Testis (tissue), 3 donors: ENCODE data around the gene SMAD4. TPM values are rescaled to one million over a fixed set of nuclear protein-coding genes. Genes with fewer than 3 reads are reported as not detected.

Experiments
- DNase-seq: peaks from one replicate; pipeline ENCODE4 v3.0.0-alpha.2; 2019
- H3K27ac ChIP-seq, 2 donors: fragments of 200-600 bp; sonication (generic); one replicate each; pipeline ENCODE4 v1.5.1; 2019
- H3K27me3 ChIP-seq: fragments of 200-600 bp; sonication (generic); one replicate; pipeline ENCODE4 v1.5.1; 2019
- H3K36me3 ChIP-seq: fragments of 200-600 bp; sonication (generic); one replicate; pipeline ENCODE4 v1.5.1; 2017; ENCODE audit warnings: low read depth; ENCODE audit errors: missing control alignments
- H3K4me1 ChIP-seq: fragments of 200-600 bp; sonication (generic); one replicate; pipeline ENCODE4 v1.5.1; 2019
- H3K4me3 ChIP-seq, 2 donors: fragments of 200-600 bp; sonication (generic); one replicate each; pipeline ENCODE4 v1.5.1; 2017 to 2019
- H3K9me3 ChIP-seq: fragments of 200-600 bp; sonication (generic); one replicate; pipeline ENCODE4 v1.5.1; 2017
- CTCF ChIP-seq, 3 experiments: fragments of 450-650 bp in 2 of 3; fragments of 200-600 bp in 1 of 3; sonication (generic) in 1 of 3; IDR thresholded peaks; one replicate each; pipeline ENCODE4 v1.5.1; 2016 to 2019; ENCODE audit warnings: antibody characterized with exemption in 3 of 3, mild to moderate bottlenecking in 2 of 3, moderate library complexity in 1 of 3
- POLR2A ChIP-seq: fragments of 450-650 bp; IDR thresholded peaks from one replicate; pipeline ENCODE4 v1.6.1; 2017; ENCODE audit warnings: antibody characterized with exemption, mild to moderate bottlenecking, moderate library complexity
- WGBS, 2 donors: methylation state at CpG; one replicate each; pipeline ENCODE4 v1.1.5; 2018; 5-methylcytosine and 5-hydroxymethylcytosine counted together
- intact Hi-C: fragments of 100-400 bp; cut with DNase I; formaldehyde crosslinking; loops from one replicate; pipeline ENCODE4 v1.15.1; 2023; ENCODE audit warnings: low total_unique reads
- polyA plus RNA-seq: library from polyadenylated mRNA; stranded (reverse); fragments of 350-450 nt; fragmentation: Illumina TruSeq; extraction: RNeasy Lipid Tissue Mini Kit (QIAGEN cat#74804); gene quantifications from one replicate; pipeline ENCODE4 v1.2.3, GENCODE V29; 2014; ENCODE audit warnings: low read depth, low replicate concordance; ENCODE audit not compliant: insufficient read depth
- total RNA-seq, 2 donors: library from RNA; depleted of rRNA; stranded (reverse); fragments of >200 nt; gene quantifications; one replicate each; pipeline ENCODE4 v1.2.3, GENCODE V29; 2016

Gene SMAD4
- total and polyA plus RNA-seq, 3 donors from 2014 or later = 91.0 to 270 (median 198) TPM

DNA sequence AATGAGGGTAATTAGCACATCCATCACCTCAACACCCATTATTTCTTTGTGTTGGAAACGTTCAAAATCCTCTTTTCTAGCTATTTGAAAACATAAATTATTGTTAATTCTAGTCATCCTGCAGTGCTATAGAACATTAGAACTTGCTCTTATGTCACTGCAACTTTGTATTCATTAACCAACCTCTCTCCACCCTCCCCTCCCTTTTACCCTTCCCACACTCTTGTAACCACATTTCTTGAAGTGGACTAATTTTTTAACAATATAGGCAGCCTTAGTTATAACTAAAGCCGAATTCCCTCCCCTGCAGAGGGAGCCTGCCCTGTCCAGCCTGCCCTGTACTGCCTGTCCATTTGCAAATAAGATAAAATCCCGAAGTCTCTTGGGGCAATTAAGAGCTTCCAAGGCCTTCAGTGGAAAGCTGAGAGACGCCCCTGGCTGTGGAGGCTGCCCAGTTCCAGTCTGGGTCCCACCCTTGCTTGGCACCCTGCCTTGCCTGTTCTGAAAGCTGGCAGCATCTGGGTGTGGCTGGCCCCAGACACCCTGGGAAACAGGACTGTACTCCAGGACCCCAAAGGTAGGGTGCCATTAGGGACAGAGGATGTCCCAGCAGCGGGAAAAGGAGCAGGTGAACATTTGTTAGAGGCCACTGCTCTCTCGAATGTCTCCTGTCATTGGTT lies 102.4 kb downstream of the SMAD4 start:
- Histone ChIP-seq H3K27ac (no peak overlapping the region), H3K9me3 (no peaks in the 10 kb centered on the region), H3K36me3 (no peaks in the 10 kb centered on the region), H3K4me1 (no peaks in the 10 kb centered on the region), H3K27me3 (no peaks in the 10 kb centered on the region), H3K4me3 (no peak overlapping the region)
- intact Hi-C loops = no loop called here
- no peak for DNase-seq
- no peak for TF ChIP-seq CTCF (IDR thresholded peaks at IDR 0.05)
- no peak for TF ChIP-seq POLR2A
- 55 to 67% methylated on average over 6 of the region's 6 CpGs for WGBS, 2 donors

DNA sequence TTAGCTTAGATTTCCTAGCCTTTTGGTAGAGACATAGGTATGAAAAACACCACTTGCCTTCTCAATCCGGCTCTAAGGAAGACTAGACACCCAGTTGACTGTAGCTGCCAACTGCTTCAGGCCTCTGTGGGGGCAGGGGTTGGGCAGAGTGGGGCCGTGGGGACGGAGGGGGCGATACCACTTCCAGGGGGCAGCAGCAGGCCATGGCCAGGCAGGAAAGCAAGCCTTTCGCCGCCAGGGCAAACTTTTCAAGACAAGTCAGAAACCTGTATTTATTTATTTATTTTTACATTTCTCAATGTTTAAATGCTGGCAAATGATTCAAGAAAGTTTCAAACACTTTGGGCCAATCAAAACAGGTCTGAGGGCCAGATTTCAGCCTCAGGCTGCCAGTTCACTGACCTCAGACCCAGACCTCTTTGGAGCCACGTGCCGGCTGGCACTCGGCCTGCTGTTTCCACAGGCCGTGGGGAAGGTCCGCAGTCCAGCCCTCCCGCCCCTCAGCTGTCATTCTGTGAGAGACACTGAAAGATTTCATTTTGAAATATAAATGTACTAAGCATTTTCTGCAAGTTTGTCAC lies 103.7 kb downstream of the SMAD4 start:
- no peaks in the 10 kb centered on the region for H3K9me3 ChIP-seq
- no peaks in the 10 kb centered on the region for H3K27me3 ChIP-seq
- intact Hi-C loops = no loop called here
- H3K4me3 ChIP-seq = no peak overlapping the region
- no peak overlapping the region for H3K27ac ChIP-seq
- TF ChIP-seq CTCF (IDR thresholded peaks at IDR 0.05) = no peak
- no peak for TF ChIP-seq POLR2A
- WGBS, 2 donors = 65 to 66% methylated on average over 11 to 12 of the region's 12 CpGs
- no peaks in the 10 kb centered on the region for H3K36me3 ChIP-seq
- DNase-seq = no peak
- H3K4me1 ChIP-seq = no peaks in the 10 kb centered on the region

Other genes with a start within 250 kb of the SMAD4 start
- 100 to 1,000 TPM in 1 of 2 donors, 10 to 100 TPM in 1; 87.4 to 134 TPM for gene MRO, start 210.2 kb upstream of the SMAD4 start, total RNA-seq
- gene MRO, start 210.2 kb upstream of the SMAD4 start, polyA plus RNA-seq = 92.8 TPM
- gene ME2, start 151.1 kb upstream of the SMAD4 start, total RNA-seq = 100 to 1,000 TPM in 1 of 2 donors, 10 to 100 TPM in 1; 72.0 to 101 TPM
- gene ME2, start 151.1 kb upstream of the SMAD4 start, polyA plus RNA-seq = 49.2 TPM
- gene ELAC1, start 62.2 kb upstream of the SMAD4 start, total RNA-seq = 10 to 100 TPM; 12.0 to 16.9 TPM
- gene ELAC1, start 62.2 kb upstream of the SMAD4 start, polyA plus RNA-seq = 13.4 TPM
- 100 to 1,000 TPM in 1 of 2 donors, 10 to 100 TPM in 1; 97.2 to 161 TPM for gene MEX3C, start 167.5 kb downstream of the SMAD4 start, total RNA-seq
- 254 TPM for gene MEX3C, start 167.5 kb downstream of the SMAD4 start, polyA plus RNA-seq